Common myeloid progenitor, CD34-positive (primary cell): ENCODE results near the gene DUSP7.

Experiments
- CTCF ChIA-PET: fragments of 350-600 bp; sonication (Branson Sonifier 250); formaldehyde crosslinking; loops from one replicate; lab custom pipeline; 2021; ENCODE audit warnings: antibody characterized with exemption; lab: Charles Lee
- POLR2A ChIA-PET: fragments of 350-600 bp; sonication (Branson Sonifier 250); formaldehyde crosslinking; loops from one replicate; lab custom pipeline; 2021; ENCODE audit warnings: antibody characterized with exemption; lab: Charles Lee
- DNase-seq, 3 donors: peaks; one replicate each; pipeline versions ENCODE4 v3.0.0 to v3.0.0-alpha.2; 2013
- H3K27ac ChIP-seq, 2 experiments: 1 replicate in 1 of 2; 2 replicates in 1 of 2; pipeline ENCODE4 v1.7.0; 2013; ENCODE audit warnings: inconsistent platforms in 2 of 2, low read length in 2 of 2, mild to moderate bottlenecking in 2 of 2, low read depth in 1 of 2, moderate library complexity in 1 of 2; ENCODE audit not compliant: severe bottlenecking in 2 of 2, insufficient read depth in 1 of 2, poor library complexity in 1 of 2
- H3K27me3 ChIP-seq, 5 experiments: replicated peaks in 2 of 5; 1 replicate in 3 of 5; 2 replicates in 2 of 5; pipeline versions ENCODE4 v1.6.1 to v1.7.0; 2013; ENCODE audit warnings: low read length in 4 of 5, mild to moderate bottlenecking in 2 of 5, moderate library complexity in 2 of 5, inconsistent platforms in 1 of 5; ENCODE audit not compliant: insufficient read depth in 5 of 5, control insufficient read depth in 4 of 5
- H3K36me3 ChIP-seq, 4 experiments: 1 replicate in 2 of 4; 2 replicates in 2 of 4; pipeline versions ENCODE4 v1.6.1 to v1.7.0; 2013; ENCODE audit warnings: low read length in 3 of 4, control low read depth in 1 of 4, mild to moderate bottlenecking in 1 of 4; ENCODE audit not compliant: control insufficient read depth in 4 of 4, insufficient read depth in 4 of 4
- H3K4me1 ChIP-seq, 4 experiments: 1 replicate in 3 of 4; 2 replicates in 1 of 4; pipeline versions ENCODE4 v1.6.1 to v1.7.1; 2013; ENCODE audit warnings: low read length in 3 of 4, mild to moderate bottlenecking in 3 of 4, control low read depth in 1 of 4, inconsistent platforms in 1 of 4, moderate library complexity in 1 of 4; ENCODE audit not compliant: control insufficient read depth in 4 of 4, insufficient read depth in 4 of 4; ENCODE audit errors: control extremely low read depth in 1 of 4
- H3K4me3 ChIP-seq, 7 experiments: 1 replicate in 4 of 7; 2 replicates in 3 of 7; pipeline versions ENCODE4 v1.5.1 to v1.7.0; 2013; ENCODE audit warnings: mild to moderate bottlenecking in 7 of 7, low read length in 6 of 7, moderate library complexity in 6 of 7, inconsistent platforms in 2 of 7, low read depth in 2 of 7, control low read depth in 1 of 7; ENCODE audit not compliant: insufficient read depth in 4 of 7, control insufficient read depth in 1 of 7; ENCODE audit errors: extremely low read depth in 1 of 7
- H3K9me3 ChIP-seq, 5 experiments: 1 replicate in 4 of 5; 2 replicates in 1 of 5; pipeline versions ENCODE4 v1.6.1 to v1.7.1; 2013; ENCODE audit warnings: low read length in 4 of 5, mild to moderate bottlenecking in 2 of 5, inconsistent platforms in 1 of 5, low read depth in 1 of 5, moderate library complexity in 1 of 5; ENCODE audit not compliant: control insufficient read depth in 4 of 5, insufficient read depth in 2 of 5; ENCODE audit errors: control extremely low read depth in 1 of 5
- WGBS: methylation state at CpG from one replicate; pipeline ENCODE4 v1.1.5; 2013; ENCODE audit not compliant: insufficient coverage; 5-methylcytosine and 5-hydroxymethylcytosine counted together

The DUSP7 gene

GRCh38 chr3:52029535-52029934 lies 26.8 kb downstream of the DUSP7 start:
- H3K27me3 ChIP-seq, result no peaks in the 10 kb centered on the region
- no peaks in the 10 kb centered on the region for H3K9me3 ChIP-seq
- H3K4me1 ChIP-seq, result no peaks in the 10 kb centered on the region
- H3K27ac ChIP-seq, result no peak overlapping the region
- no peak overlapping the region for H3K4me3 ChIP-seq
- 96% methylated on average over 9 of the region's 10 CpGs for WGBS
- H3K36me3 ChIP-seq, result no peaks in the 10 kb centered on the region
- DNase-seq, result no peak
- CTCF ChIA-PET, result interaction anchor here (1.1 to 3.4 kb wide), 4 partner anchors 11 to 47 kb away, joined by 3 to 13 read pairs (median 6); no protein-coding TSS in a partner anchor
- POLR2A ChIA-PET, result no interaction called here

GRCh38 chr3:52029053-52029452 lies 27.3 kb downstream of the DUSP7 start:
- no peak overlapping the region for H3K27ac ChIP-seq
- H3K27me3 ChIP-seq, result no peaks in the 10 kb centered on the region
- no peak overlapping the region for H3K4me3 ChIP-seq
- ChIA-PET CTCF (interaction anchor here (0.8 to 3.4 kb wide), 5 partner anchors 12 to 47 kb away, joined by 3 to 13 read pairs (median 6); no protein-coding TSS in a partner anchor), POLR2A (interaction anchor here (0.8 to 1.1 kb wide), 2 partner anchors 23 to 206 kb away, joined by 3 read pairs; no protein-coding TSS in a partner anchor)
- no peaks in the 10 kb centered on the region for H3K9me3 ChIP-seq
- 96% methylated on average over 8 of the region's 9 CpGs for WGBS
- DNase-seq, result no peak
- H3K36me3 ChIP-seq, result no peaks in the 10 kb centered on the region
- peaks cover 0 to 2% (median under 1%) of the 10 kb centered on the region in 4 experiments for H3K4me1 ChIP-seq

- Histone ChIP-seq H3K36me3 (no peaks in the 10 kb centered on the region), H3K27me3 (no peaks in the 10 kb centered on the region), H3K4me1 (peaks cover 0 to 5% (median 3%) of the 10 kb centered on the region in 4 experiments), H3K27ac (no peak overlapping the region), H3K9me3 (no peaks in the 10 kb centered on the region), H3K4me3 (no peak overlapping the region)
- WGBS, result 97% methylated on average over 12 of the region's 12 CpGs
- no peak for DNase-seq
- ChIA-PET CTCF (interaction anchor here (0.8 to 3.4 kb wide), 5 partner anchors 12 to 46 kb away, joined by 3 to 13 read pairs (median 6); no protein-coding TSS in a partner anchor), POLR2A (interaction anchor here (0.8 to 1.1 kb wide), 2 partner anchors 23 to 206 kb away, joined by 3 read pairs; no protein-coding TSS in a partner anchor)
Observed at GRCh38 chr3:52028572-52028971, 27.8 kb downstream of the DUSP7 start.

GRCh38 chr3:52026041-52026440 lies 30.3 kb downstream of the DUSP7 start:
- DNase-seq, result no peak
- Histone ChIP-seq H3K27me3 (no peaks in the 10 kb centered on the region), H3K9me3 (no peaks in the 10 kb centered on the region), H3K27ac (no peak overlapping the region), H3K36me3 (no peaks in the 10 kb centered on the region), H3K4me1 (peaks cover 0 to 16% (median 11%) of the 10 kb centered on the region in 4 experiments), H3K4me3 (no peak overlapping the region)
- WGBS, result 97% methylated on average over 3 of the region's 4 CpGs
- POLR2A ChIA-PET, result no interaction called here
- CTCF ChIA-PET, result no interaction called here

- no peak for DNase-seq
- H3K27ac ChIP-seq, result no peak overlapping the region
- CTCF ChIA-PET, result no interaction called here
- H3K4me1 ChIP-seq, result peaks cover 0 to 16% (median 11%) of the 10 kb centered on the region in 4 experiments
- POLR2A ChIA-PET, result no interaction called here
- H3K4me3 ChIP-seq, result no peak overlapping the region
- no peaks in the 10 kb centered on the region for H3K27me3 ChIP-seq
- no peaks in the 10 kb centered on the region for H3K36me3 ChIP-seq
- H3K9me3 ChIP-seq, result no peaks in the 10 kb centered on the region
- 90% methylated on average over 6 of the region's 7 CpGs for WGBS
Observed at GRCh38 chr3:52025453-52025852, 30.9 kb downstream of the DUSP7 start.

GRCh38 chr3:52024765-52025452 lies 31.5 kb downstream of the DUSP7 start:
- WGBS, result 79% methylated on average over 3 of the region's 6 CpGs
- no peaks in the 10 kb centered on the region for H3K36me3 ChIP-seq
- no peak overlapping the region for H3K4me3 ChIP-seq
- POLR2A ChIA-PET, result no interaction called here
- peaks cover 0 to 16% (median 11%) of the 10 kb centered on the region in 4 experiments for H3K4me1 ChIP-seq
- no peaks in the 10 kb centered on the region for H3K27me3 ChIP-seq
- H3K27ac ChIP-seq, result no peak overlapping the region
- CTCF ChIA-PET, result no interaction called here
- no peak for DNase-seq
- H3K9me3 ChIP-seq, result no peaks in the 10 kb centered on the region
